ENCODE data around the gene TEAD3.

TEAD3 gene

GRCh38 chr6:35470663-35471120 lies 26.2 kb downstream of the TEAD3 start:
- peaks cover 56% of the 10 kb centered on the region for H3K36me3 ChIP-seq (ENCODE audit: insufficient read depth, low read length)
- peaks cover 49% of the 10 kb centered on the region for H4K20me1 ChIP-seq (ENCODE audit: insufficient read depth, low read length)
- H2AFZ ChIP-seq (ENCODE audit: low read depth, low read length) = no peak overlapping the region
- H3K4me1 ChIP-seq (ENCODE audit: insufficient read depth, low read length) = peaks cover 32% of the 10 kb centered on the region
- ATAC-seq (ENCODE audit: insufficient read depth, low read depth) (no peak), DNase-seq (no peak)
- H3K27me3 ChIP-seq (ENCODE audit: insufficient read depth, low read length, poor library complexity) = no peaks in the 10 kb centered on the region
- no peaks in the 10 kb centered on the region for H3K9me3 ChIP-seq (ENCODE audit: insufficient read depth, low read length, severe bottlenecking)
- TF ChIP-seq CTCF (IDR thresholded peaks at IDR 0.05; ENCODE audit: borderline replicate concordance, extremely low read depth, low read length, poor library complexity, severe bottlenecking) (no peak), EZH2 (IDR thresholded peaks at IDR 0.05; ENCODE audit: borderline replicate concordance, low read depth, low read length, severe bottlenecking) (no peak)
- peak overlapping the region in 1 of 2 experiments; percentile 67; a peak in 1 of 4 replicates for H3K4me3 ChIP-seq (ENCODE audit: low read depth in 1 of 2, low read length in 2 of 2)
- H3K27ac ChIP-seq (ENCODE audit: low read length) = no peak overlapping the region
- H3K4me2 ChIP-seq (ENCODE audit: insufficient read depth, low read length) = peak overlapping the region; percentile 85; the same call in 1 of the 2 replicates
- peaks cover 30% of the 10 kb centered on the region for H3K79me2 ChIP-seq (ENCODE audit: insufficient read depth, low read length)
- H3K9ac ChIP-seq (ENCODE audit: low read depth, low read length) = no peak overlapping the region

- TF ChIP-seq CTCF (IDR thresholded peaks at IDR 0.05; ENCODE audit: borderline replicate concordance, extremely low read depth, low read length, poor library complexity, severe bottlenecking) = no peak
- TF ChIP-seq EZH2 (IDR thresholded peaks at IDR 0.05; ENCODE audit: borderline replicate concordance, low read depth, low read length, severe bottlenecking) = no peak
- Histone ChIP-seq H3K36me3 (ENCODE audit: insufficient read depth, low read length) (peaks cover 56% of the 10 kb centered on the region), H3K27ac (ENCODE audit: low read length) (peak overlapping the region; percentile 87), H3K4me2 (ENCODE audit: insufficient read depth, low read length) (peak overlapping the region; percentile 85), H3K9ac (ENCODE audit: low read depth, low read length) (peak overlapping the region; percentile 82), H3K79me2 (ENCODE audit: insufficient read depth, low read length) (peaks cover 30% of the 10 kb centered on the region), H3K27me3 (ENCODE audit: insufficient read depth, low read length, poor library complexity) (no peaks in the 10 kb centered on the region), H4K20me1 (ENCODE audit: insufficient read depth, low read length) (peaks cover 46% of the 10 kb centered on the region), H2AFZ (ENCODE audit: low read depth, low read length) (no peak overlapping the region), H3K4me3 (ENCODE audit: low read depth in 1 of 2, low read length in 2 of 2) (peak overlapping the region; percentile 67 to 73; a peak in 3 of 4 replicates), H3K4me1 (ENCODE audit: insufficient read depth, low read length) (peaks cover 32% of the 10 kb centered on the region), H3K9me3 (ENCODE audit: insufficient read depth, low read length, severe bottlenecking) (no peaks in the 10 kb centered on the region)
- DNase-seq (no peak), ATAC-seq (ENCODE audit: insufficient read depth, low read depth) (no peak)
Observed at GRCh38 chr6:35469751-35470662, 26.9 kb downstream of the TEAD3 start.

- Histone ChIP-seq H3K4me2 (ENCODE audit: insufficient read depth, low read length) (peak overlapping the region; percentile 85), H3K4me3 (ENCODE audit: low read depth in 1 of 2, low read length in 2 of 2) (peak overlapping the region; percentile 67 to 73; a peak in 3 of 4 replicates), H3K27ac (ENCODE audit: low read length) (peak overlapping the region; percentile 87), H3K4me1 (ENCODE audit: insufficient read depth, low read length) (peaks cover 32% of the 10 kb centered on the region), H3K79me2 (ENCODE audit: insufficient read depth, low read length) (peaks cover 30% of the 10 kb centered on the region), H3K36me3 (ENCODE audit: insufficient read depth, low read length) (peaks cover 56% of the 10 kb centered on the region), H2AFZ (ENCODE audit: low read depth, low read length) (peak overlapping the region; percentile 71; the same call in 1 of the 2 replicates), H3K9me3 (ENCODE audit: insufficient read depth, low read length, severe bottlenecking) (no peaks in the 10 kb centered on the region), H3K9ac (ENCODE audit: low read depth, low read length) (peak overlapping the region; percentile 82), H3K27me3 (ENCODE audit: insufficient read depth, low read length, poor library complexity) (no peaks in the 10 kb centered on the region), H4K20me1 (ENCODE audit: insufficient read depth, low read length) (peaks cover 46% of the 10 kb centered on the region)
- peak; percentile 30 for ATAC-seq (ENCODE audit: insufficient read depth, low read depth)
- no peak for DNase-seq
- no peak for TF ChIP-seq CTCF (IDR thresholded peaks at IDR 0.05; ENCODE audit: borderline replicate concordance, extremely low read depth, low read length, poor library complexity, severe bottlenecking)
- TF ChIP-seq EZH2 (IDR thresholded peaks at IDR 0.05; ENCODE audit: borderline replicate concordance, low read depth, low read length, severe bottlenecking) = no peak
Observed at GRCh38 chr6:35468980-35469750, 27.7 kb downstream of the TEAD3 start.

Measured in DND-41 (cell line).